OCI-LY3 (cell line): ENCODE data around the gene TENT4B.
"Not testable (repeated sequence)": the region's sequence is repeated elsewhere in the genome, so short reads cannot be mapped to it uniquely, and the experiment has no call there.

Experiments used
- CTCF ChIP-seq: fragments of 200-600, 300-600 bp; sonication (generic); IDR thresholded peaks from 2 replicates; pipeline ENCODE4 v1.5.1; 2014; ENCODE audit warnings: antibody characterized with exemption, low read length, low read depth
- EZH2phosphoT487 ChIP-seq: fragments of 200-600 bp; shearing (Covaris generic); IDR thresholded peaks from 2 replicates; pipeline ENCODE4 v1.6.1; 2018; ENCODE audit warnings: antibody characterized with exemption, mixed run types, low read depth

GRCh38 chr16:50132571-50132970, 20.5 kb upstream of the TENT4B start:
- TF ChIP-seq CTCF, EZH2phosphoT487: not testable (repeated sequence)
